ENCODE measurements around the gene SPTBN5. TPM values are rescaled to one million over a fixed set of nuclear protein-coding genes. Genes with fewer than 3 reads are reported as not detected.

Gene SPTBN5
- total and polyA plus RNA-seq, 11 donors = 0.31 to 5.6 (median 1.7) TPM

DNA sequence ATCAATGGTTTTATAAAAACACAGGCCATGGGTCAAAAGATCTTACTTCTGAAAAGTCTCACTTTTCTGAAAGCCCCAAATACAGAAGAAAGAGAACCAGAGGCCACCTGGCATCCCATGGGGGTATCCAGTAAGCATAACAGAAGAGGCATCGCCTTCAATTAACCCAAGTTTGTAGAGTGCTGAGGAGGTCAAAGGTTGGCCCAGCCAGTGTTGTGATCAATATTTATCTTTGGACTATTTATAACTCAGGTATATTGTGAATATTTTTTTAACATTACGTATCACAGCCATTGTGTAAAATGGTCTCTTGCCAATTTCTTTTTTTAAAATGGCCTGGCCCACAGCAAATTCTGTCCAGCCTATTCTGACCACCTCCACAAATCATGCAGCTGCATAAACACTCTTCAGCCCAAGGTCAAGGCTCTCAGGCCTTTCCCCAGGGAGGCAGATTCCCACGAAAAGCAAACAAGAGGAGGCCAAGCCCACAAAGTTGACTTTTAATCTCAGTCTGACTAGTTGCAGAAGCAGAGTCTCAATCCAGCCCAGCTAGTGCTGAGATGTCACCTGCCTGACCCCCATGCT lies 26.2 kb upstream of the SPTBN5 start:
- H3K27me3 ChIP-seq = no peaks in the 10 kb centered on the region
- DNase-seq (peak in 3 of 5 donors; percentile 74 to 85 (median 76)), ATAC-seq (peak; percentile 21 to 72 (median 44))
- peak overlapping the region; percentile 3 to 93 (median 83) for H3K27ac ChIP-seq
- peaks cover 27 to 100% (median 89%) of the 10 kb centered on the region in 12 donors for H3K4me1 ChIP-seq
- intact Hi-C loops (cut with DNase I) = loop anchor here in 7 of 10 donors (5.0 to 10.0 kb wide), 5 partner anchors 37 to 135 kb away; partner anchors contain the start of gene EHD4 (in 4 of the 7)
- H3K36me3 ChIP-seq = peaks cover 0 to 70% (median 15%) of the 10 kb centered on the region in 9 donors
- 15 to 24% (median 23%) methylated on average over 3 of the region's 3 CpGs for WGBS, 4 donors
- H3K9me3 ChIP-seq = no peaks in the 10 kb centered on the region
- H3K4me3 ChIP-seq = no peak overlapping the region
- no peak for TF ChIP-seq POLR2A (IDR thresholded peaks at IDR 0.05)
- no peak for TF ChIP-seq CTCF (IDR thresholded peaks at IDR 0.05)

DNA sequence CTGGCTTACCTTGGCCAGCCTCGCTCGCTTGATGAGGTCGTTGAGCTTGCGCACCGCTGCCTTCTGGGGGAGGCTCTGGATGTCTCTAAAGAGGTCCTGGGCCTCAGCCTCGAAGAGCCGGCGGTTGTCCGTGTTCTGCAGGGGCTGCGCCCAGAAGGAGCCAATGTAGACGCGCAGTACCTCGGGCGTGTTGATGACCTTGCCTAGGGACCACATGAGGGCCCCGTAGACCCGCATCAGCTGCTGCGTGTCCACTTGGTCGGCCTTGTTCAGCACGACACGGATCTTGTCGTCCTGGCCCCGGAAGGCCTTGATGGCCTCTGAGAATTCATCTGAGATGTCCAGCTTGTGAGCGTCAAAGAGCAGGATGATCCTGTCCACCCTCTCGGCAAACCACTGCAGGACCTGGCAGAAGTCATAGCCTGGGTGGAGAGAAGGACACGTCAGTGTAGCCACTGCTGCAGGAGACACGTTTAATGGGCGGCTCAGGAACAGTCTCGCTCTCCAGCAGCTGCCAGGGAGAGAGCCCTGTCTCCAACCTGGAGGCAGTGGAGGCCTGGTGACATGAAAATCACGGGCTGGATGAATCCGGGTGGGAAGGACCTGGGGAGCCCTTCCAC lies 25.5 kb upstream of the SPTBN5 start:
- intact Hi-C loops (cut with DNase I) = loop anchor here in 5 of 10 donors (5.0 to 10.0 kb wide), 4 partner anchors 45 to 135 kb away; partner anchors contain the start of gene EHD4 (in 2 of the 5)
- no peak overlapping the region for H3K4me3 ChIP-seq

GRCh38 chr15:41918506-41919126 lies 24.8 kb upstream of the SPTBN5 start:
- no peak overlapping the region for H3K4me3 ChIP-seq
- intact Hi-C loops (cut with DNase I) = loop anchor here in 5 of 10 donors (5.0 to 10.0 kb wide), 4 partner anchors 46 to 136 kb away; partner anchors contain the start of gene EHD4 (in 2 of the 5)
- no peak for TF ChIP-seq POLR2A (IDR thresholded peaks at IDR 0.05)

More for the DNA sequence above, 25.5 kb upstream of the SPTBN5 start:
- H3K27ac ChIP-seq = peak overlapping the region; percentile 3 to 93 (median 83)
- ATAC-seq = peak in 3 of 4 donors; percentile 42 to 46 (median 43)
- H3K9me3 ChIP-seq = no peaks in the 10 kb centered on the region
- 62 to 71% (median 69%) methylated on average over 25 to 30 of the region's 30 CpGs for WGBS, 4 donors
- H3K4me1 ChIP-seq = peaks cover 27 to 99% (median 91%) of the 10 kb centered on the region in 12 donors
- no peaks in the 10 kb centered on the region for H3K27me3 ChIP-seq
- H3K36me3 ChIP-seq = peaks cover 0 to 64% (median 12%) of the 10 kb centered on the region in 9 donors
- TF ChIP-seq CTCF (IDR thresholded peaks at IDR 0.05) = no peak
- no peak for TF ChIP-seq POLR2A (IDR thresholded peaks at IDR 0.05)
- DNase-seq = peak in 3 of 5 donors; percentile 64 to 70 (median 67)

GRCh38 chr15:41917767-41918430 lies 24.0 kb upstream of the SPTBN5 start:
- WGBS, 4 donors = 42 to 55% (median 47%) methylated on average over 9 to 10 of the region's 10 CpGs
- peaks cover 27 to 100% (median 94%) of the 10 kb centered on the region in 12 donors for H3K4me1 ChIP-seq
- ATAC-seq = peak; percentile 23 to 64 (median 45)
- intact Hi-C loops (cut with DNase I) = loop anchor here in 5 of 10 donors (5.0 to 10.0 kb wide), 4 partner anchors 47 to 137 kb away; partner anchors contain the start of gene EHD4 (in 2 of the 5)
- TF ChIP-seq CTCF (IDR thresholded peaks at IDR 0.05) = no peak
- TF ChIP-seq POLR2A (IDR thresholded peaks at IDR 0.05) = no peak
- no peak overlapping the region for H3K4me3 ChIP-seq
- H3K27me3 ChIP-seq = no peaks in the 10 kb centered on the region
- peak overlapping the region; percentile 42 to 93 (median 83) for H3K27ac ChIP-seq
- H3K9me3 ChIP-seq = no peaks in the 10 kb centered on the region
- peak in 2 of 5 donors; percentile 68 to 70 for DNase-seq
- peaks cover 0 to 64% (median 12%) of the 10 kb centered on the region in 9 donors for H3K36me3 ChIP-seq

More at GRCh38 chr15:41918506-41919126, 24.8 kb upstream of the SPTBN5 start:
- peaks cover 27 to 99% (median 92%) of the 10 kb centered on the region in 12 donors for H3K4me1 ChIP-seq
- H3K27me3 ChIP-seq = no peaks in the 10 kb centered on the region
- 75 to 82% (median 79%) methylated on average over 7 to 8 of the region's 8 CpGs for WGBS, 4 donors
- ATAC-seq = no peak
- peak in 1 of 5 donors; percentile 28 for DNase-seq
- H3K36me3 ChIP-seq = peaks cover 0 to 64% (median 10%) of the 10 kb centered on the region in 9 donors
- peak overlapping the region; percentile 37 to 93 (median 83) for H3K27ac ChIP-seq
- no peaks in the 10 kb centered on the region for H3K9me3 ChIP-seq

Data from heart left ventricle (tissue), 16 donors.